Activated CD8-positive, alpha-beta memory T cell treated with anti-CD3 and anti-CD28 coated beads, Interleukin-2, amount 10 ng/mL, durations not matched to agents 7 days and 5 days (primary cell): ENCODE measurements around the gene AHCTF1. TPM values are rescaled to one million over a fixed set of nuclear protein-coding genes. Genes with fewer than 3 reads are reported as not detected.
A peak's percentile ranks its signal among the peaks of the same experiment; 100 is the strongest.
"Not testable (repeated sequence)": the region's sequence is repeated elsewhere in the genome, so short reads cannot be mapped to it uniquely, and the experiment has no call there.

ENCODE experiments used
- ATAC-seq: fragments of 150-1000 bp; cut with Tn5 transposase; one replicate; pipeline ENCODE4 v1.10.0; 2021; ENCODE audit warnings: moderate library complexity
- CTCF ChIA-PET: fragments of 350-600 bp; sonication (Branson Sonifier 250); formaldehyde crosslinking; loops from one replicate; lab custom pipeline; 2021; ENCODE audit warnings: antibody characterized with exemption; lab: Charles Lee
- DNase-seq: peaks from one replicate; pipeline ENCODE4 v3.0.0-alpha.2; 2020
- H3K27ac Mint-ChIP-seq: one replicate; pipeline ENCODE4 v1.8.0; 2021; ENCODE audit warnings: mild to moderate bottlenecking, mixed read lengths
- H3K27me3 Mint-ChIP-seq: one replicate; pipeline ENCODE4 v1.8.0; 2021; ENCODE audit warnings: mixed read lengths
- H3K36me3 Mint-ChIP-seq: one replicate; pipeline ENCODE4 v1.8.0; 2021; ENCODE audit warnings: mild to moderate bottlenecking, mixed read lengths
- H3K4me1 Mint-ChIP-seq: one replicate; pipeline ENCODE4 v1.8.0; 2021; ENCODE audit warnings: mixed read lengths
- H3K4me3 Mint-ChIP-seq: one replicate; pipeline ENCODE4 v1.8.0; 2021; ENCODE audit warnings: mild to moderate bottlenecking, moderate library complexity, mixed read lengths
- H3K9me3 Mint-ChIP-seq: one replicate; pipeline ENCODE4 v1.8.0; 2022; ENCODE audit warnings: low read depth, mixed read lengths
- total RNA-seq, 2 experiments: library from RNA; stranded (reverse); gene quantifications; one replicate each; pipeline ENCODE4 v1.2.3, GENCODE V29; 2021

AHCTF1 gene
- total RNA-seq, 2 experiments from 2014 or later: 30.4 to 37.1 TPM

- Mint-ChIP-seq H3K9me3 (peaks cover 7% of the 10 kb centered on the region), H3K36me3 (peaks cover 2% of the 10 kb centered on the region), H3K4me1 (peaks cover 4% of the 10 kb centered on the region), H3K27me3 (peaks cover 9% of the 10 kb centered on the region), H3K27ac (no peak overlapping the region), H3K4me3 (no peak overlapping the region)
- CTCF ChIA-PET: no interaction called here
- no peak for DNase-seq
- ATAC-seq: no peak
Measured at GRCh38 chr1:246815693-246816270, 116.0 kb downstream of the AHCTF1 start.

GRCh38 chr1:246814890-246815289 is 116.9 kb downstream of the AHCTF1 start:
- DNase-seq (no peak), ATAC-seq (no peak)
- Mint-ChIP-seq H3K27me3 (peaks cover 6% of the 10 kb centered on the region), H3K4me1 (peaks cover 2% of the 10 kb centered on the region), H3K36me3 (peaks cover 2% of the 10 kb centered on the region), H3K27ac (no peak overlapping the region), H3K4me3 (no peak overlapping the region), H3K9me3 (peaks cover 7% of the 10 kb centered on the region)
- CTCF ChIA-PET: no interaction called here

- CTCF ChIA-PET, H3K27ac Mint-ChIP-seq, H3K27me3 Mint-ChIP-seq, DNase-seq, H3K9me3 Mint-ChIP-seq, ATAC-seq, H3K36me3 Mint-ChIP-seq, H3K4me3 Mint-ChIP-seq, H3K4me1 Mint-ChIP-seq: not testable (repeated sequence)
Measured at GRCh38 chr1:246813325-246813724, 118.4 kb downstream of the AHCTF1 start.

GRCh38 chr1:246811985-246812384 is 119.8 kb downstream of the AHCTF1 start:
- H3K36me3 Mint-ChIP-seq: peaks cover 2% of the 10 kb centered on the region
- H3K4me3 Mint-ChIP-seq: no peak overlapping the region
- H3K9me3 Mint-ChIP-seq: no peaks in the 10 kb centered on the region
- no peak for DNase-seq
- H3K27ac Mint-ChIP-seq: no peak overlapping the region
- no peak for ATAC-seq
- peaks cover 2% of the 10 kb centered on the region for H3K4me1 Mint-ChIP-seq
- peaks cover 6% of the 10 kb centered on the region for H3K27me3 Mint-ChIP-seq
- CTCF ChIA-PET: no interaction called here

GRCh38 chr1:246809473-246809872 is 122.3 kb downstream of the AHCTF1 start:
- ATAC-seq: no peak
- CTCF ChIA-PET: no interaction called here
- H3K4me3 Mint-ChIP-seq: no peak overlapping the region

GRCh38 chr1:246805135-246805716 is 126.5 kb downstream of the AHCTF1 start:
- Mint-ChIP-seq H3K4me3 (no peak overlapping the region), H3K27me3 (peaks cover 3% of the 10 kb centered on the region), H3K36me3 (no peaks in the 10 kb centered on the region), H3K9me3 (no peaks in the 10 kb centered on the region), H3K27ac (no peak overlapping the region), H3K4me1 (no peaks in the 10 kb centered on the region)
- ATAC-seq (no peak), DNase-seq (peak; percentile 15)
- CTCF ChIA-PET: no interaction called here

More at GRCh38 chr1:246809473-246809872, 122.3 kb downstream of the AHCTF1 start:
- H3K4me1 Mint-ChIP-seq: no peaks in the 10 kb centered on the region
- H3K27me3 Mint-ChIP-seq: peaks cover under 1% of the 10 kb centered on the region
- no peak overlapping the region for H3K27ac Mint-ChIP-seq
- DNase-seq: no peak
- H3K9me3 Mint-ChIP-seq: no peaks in the 10 kb centered on the region
- no peaks in the 10 kb centered on the region for H3K36me3 Mint-ChIP-seq

GRCh38 chr1:246803883-246804282 is 127.9 kb downstream of the AHCTF1 start:
- DNase-seq (peak; percentile 33), ATAC-seq (no peak)
- CTCF ChIA-PET: no interaction called here
- H3K36me3 Mint-ChIP-seq: no peaks in the 10 kb centered on the region
- peaks cover 3% of the 10 kb centered on the region for H3K27me3 Mint-ChIP-seq
- no peak overlapping the region for H3K27ac Mint-ChIP-seq
- H3K4me1 Mint-ChIP-seq: no peaks in the 10 kb centered on the region
- no peak overlapping the region for H3K4me3 Mint-ChIP-seq
- no peaks in the 10 kb centered on the region for H3K9me3 Mint-ChIP-seq

- H3K4me3 Mint-ChIP-seq: no peak overlapping the region
- CTCF ChIA-PET: no interaction called here
- DNase-seq (peak; percentile 4), ATAC-seq (no peak)
- no peak overlapping the region for H3K27ac Mint-ChIP-seq
- no peaks in the 10 kb centered on the region for H3K9me3 Mint-ChIP-seq
- H3K36me3 Mint-ChIP-seq: no peaks in the 10 kb centered on the region
- no peaks in the 10 kb centered on the region for H3K4me1 Mint-ChIP-seq
- H3K27me3 Mint-ChIP-seq: peaks cover 3% of the 10 kb centered on the region
Measured at GRCh38 chr1:246803373-246803772, 128.4 kb downstream of the AHCTF1 start.

GRCh38 chr1:246801241-246802020 is 130.3 kb downstream of the AHCTF1 start:
- CTCF ChIA-PET: no interaction called here
- ATAC-seq (no peak), DNase-seq (no peak)
- Mint-ChIP-seq H3K4me3 (no peak overlapping the region), H3K27me3 (peaks cover 3% of the 10 kb centered on the region), H3K4me1 (no peaks in the 10 kb centered on the region), H3K36me3 (no peaks in the 10 kb centered on the region), H3K9me3 (no peaks in the 10 kb centered on the region), H3K27ac (no peak overlapping the region)

- H3K27me3 Mint-ChIP-seq: peaks cover 3% of the 10 kb centered on the region
- CTCF ChIA-PET: no interaction called here
- H3K4me1 Mint-ChIP-seq: no peaks in the 10 kb centered on the region
- no peak overlapping the region for H3K27ac Mint-ChIP-seq
- H3K36me3 Mint-ChIP-seq: no peaks in the 10 kb centered on the region
- no peak for ATAC-seq
- H3K9me3 Mint-ChIP-seq: no peaks in the 10 kb centered on the region
- no peak for DNase-seq
- H3K4me3 Mint-ChIP-seq: no peak overlapping the region
Measured at GRCh38 chr1:246800756-246801155, 131.0 kb downstream of the AHCTF1 start.

GRCh38 chr1:246800356-246800755 is 131.4 kb downstream of the AHCTF1 start:
- no peak for DNase-seq
- ATAC-seq: no peak
- Mint-ChIP-seq H3K36me3 (no peaks in the 10 kb centered on the region), H3K27me3 (peaks cover 3% of the 10 kb centered on the region), H3K9me3 (no peaks in the 10 kb centered on the region), H3K4me1 (no peaks in the 10 kb centered on the region), H3K27ac (no peak overlapping the region), H3K4me3 (no peak overlapping the region)
- CTCF ChIA-PET: no interaction called here

GRCh38 chr1:246798606-246799496 is 132.9 kb downstream of the AHCTF1 start:
- Mint-ChIP-seq H3K27ac (no peak overlapping the region), H3K4me1 (no peaks in the 10 kb centered on the region), H3K36me3 (no peaks in the 10 kb centered on the region), H3K27me3 (no peaks in the 10 kb centered on the region), H3K9me3 (no peaks in the 10 kb centered on the region), H3K4me3 (no peak overlapping the region)
- CTCF ChIA-PET: no interaction called here
- ATAC-seq (no peak), DNase-seq (no peak)

GRCh38 chr1:246798107-246798506 is 133.6 kb downstream of the AHCTF1 start:
- H3K4me1 Mint-ChIP-seq: no peaks in the 10 kb centered on the region
- H3K4me3 Mint-ChIP-seq: no peak overlapping the region
- no peak for ATAC-seq
- CTCF ChIA-PET: no interaction called here
- DNase-seq: no peak
- no peaks in the 10 kb centered on the region for H3K36me3 Mint-ChIP-seq
- H3K9me3 Mint-ChIP-seq: no peaks in the 10 kb centered on the region
- H3K27me3 Mint-ChIP-seq: no peaks in the 10 kb centered on the region
- no peak overlapping the region for H3K27ac Mint-ChIP-seq
